ENCODE results near the gene LRRC46.

The LRRC46 gene

GRCh38 chr17:47852113-47852949, 20.9 kb downstream of the LRRC46 start:
- Histone ChIP-seq H3K36me3 (ENCODE audit: insufficient read depth) (no peaks in the 10 kb centered on the region), H3K27me3 (ENCODE audit: insufficient read depth, low read depth) (peaks cover 99% of the 10 kb centered on the region), H2AFZ (ENCODE audit: low read depth) (no peak overlapping the region), H3K79me2 (ENCODE audit: insufficient read depth, low read depth) (no peaks in the 10 kb centered on the region), H3K27ac (no peak overlapping the region), H3K9ac (no peak overlapping the region), H4K20me1 (ENCODE audit: insufficient read depth) (no peaks in the 10 kb centered on the region), H3K4me2 (no peak overlapping the region), H3K4me3 (IDR thresholded peaks at IDR 0.05; ENCODE audit: insufficient read depth, low read depth, low read length) (no peak overlapping the region), H3K4me1 (ENCODE audit: low read depth, poor library complexity, severe bottlenecking) (no peaks in the 10 kb centered on the region)
- no peak for TF ChIP-seq CTCF (conservative IDR thresholded peaks at IDR 0.05; ENCODE audit: low read depth, low read length)

GRCh38 chr17:47853616-47854015, 22.1 kb downstream of the LRRC46 start:
- no peak overlapping the region for H3K9ac ChIP-seq
- TF ChIP-seq CTCF (conservative IDR thresholded peaks at IDR 0.05; ENCODE audit: low read depth, low read length): no peak
- no peaks in the 10 kb centered on the region for H4K20me1 ChIP-seq (ENCODE audit: insufficient read depth)
- H3K4me2 ChIP-seq: no peak overlapping the region
- peaks cover 96% of the 10 kb centered on the region for H3K27me3 ChIP-seq (ENCODE audit: insufficient read depth, low read depth)
- H3K27ac ChIP-seq: no peak overlapping the region
- H3K4me3 ChIP-seq (IDR thresholded peaks at IDR 0.05; ENCODE audit: insufficient read depth, low read depth, low read length): no peak overlapping the region
- H3K4me1 ChIP-seq (ENCODE audit: low read depth, poor library complexity, severe bottlenecking): no peaks in the 10 kb centered on the region
- no peaks in the 10 kb centered on the region for H3K79me2 ChIP-seq (ENCODE audit: insufficient read depth, low read depth)
- no peak overlapping the region for H2AFZ ChIP-seq (ENCODE audit: low read depth)
- H3K36me3 ChIP-seq (ENCODE audit: insufficient read depth): no peaks in the 10 kb centered on the region

- Histone ChIP-seq H3K4me2 (no peak overlapping the region), H3K36me3 (ENCODE audit: insufficient read depth) (no peaks in the 10 kb centered on the region), H2AFZ (ENCODE audit: low read depth) (no peak overlapping the region), H4K20me1 (ENCODE audit: insufficient read depth) (no peaks in the 10 kb centered on the region), H3K4me3 (IDR thresholded peaks at IDR 0.05; ENCODE audit: insufficient read depth, low read depth, low read length) (no peak overlapping the region), H3K79me2 (ENCODE audit: insufficient read depth, low read depth) (no peaks in the 10 kb centered on the region), H3K4me1 (ENCODE audit: low read depth, poor library complexity, severe bottlenecking) (no peaks in the 10 kb centered on the region), H3K27me3 (ENCODE audit: insufficient read depth, low read depth) (peaks cover 93% of the 10 kb centered on the region), H3K9ac (no peak overlapping the region), H3K27ac (no peak overlapping the region)
- no peak for TF ChIP-seq CTCF (conservative IDR thresholded peaks at IDR 0.05; ENCODE audit: low read depth, low read length)
Observed at GRCh38 chr17:47855737-47856136, 24.3 kb downstream of the LRRC46 start.

- TF ChIP-seq CTCF (conservative IDR thresholded peaks at IDR 0.05; ENCODE audit: low read depth, low read length): no peak
- Histone ChIP-seq H3K27me3 (ENCODE audit: insufficient read depth, low read depth) (peaks cover 90% of the 10 kb centered on the region), H3K4me3 (IDR thresholded peaks at IDR 0.05; ENCODE audit: insufficient read depth, low read depth, low read length) (no peak overlapping the region), H3K4me1 (ENCODE audit: low read depth, poor library complexity, severe bottlenecking) (no peaks in the 10 kb centered on the region), H3K36me3 (ENCODE audit: insufficient read depth) (no peaks in the 10 kb centered on the region), H3K4me2 (no peak overlapping the region), H3K27ac (no peak overlapping the region), H2AFZ (ENCODE audit: low read depth) (no peak overlapping the region), H3K9ac (no peak overlapping the region), H3K79me2 (ENCODE audit: insufficient read depth, low read depth) (no peaks in the 10 kb centered on the region), H4K20me1 (ENCODE audit: insufficient read depth) (no peaks in the 10 kb centered on the region)
Observed at GRCh38 chr17:47856830-47857229, 25.4 kb downstream of the LRRC46 start.
